ENCODE measurements around the gene GRIFIN.

GRIFIN gene, protein sequence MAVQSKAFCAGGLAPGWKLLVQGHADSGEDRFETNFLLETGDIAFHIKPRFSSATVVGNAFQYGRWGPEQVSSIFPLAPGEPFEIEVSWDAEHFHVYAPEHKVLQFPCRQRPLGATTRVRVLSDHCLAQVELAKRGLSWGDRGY

DNA sequence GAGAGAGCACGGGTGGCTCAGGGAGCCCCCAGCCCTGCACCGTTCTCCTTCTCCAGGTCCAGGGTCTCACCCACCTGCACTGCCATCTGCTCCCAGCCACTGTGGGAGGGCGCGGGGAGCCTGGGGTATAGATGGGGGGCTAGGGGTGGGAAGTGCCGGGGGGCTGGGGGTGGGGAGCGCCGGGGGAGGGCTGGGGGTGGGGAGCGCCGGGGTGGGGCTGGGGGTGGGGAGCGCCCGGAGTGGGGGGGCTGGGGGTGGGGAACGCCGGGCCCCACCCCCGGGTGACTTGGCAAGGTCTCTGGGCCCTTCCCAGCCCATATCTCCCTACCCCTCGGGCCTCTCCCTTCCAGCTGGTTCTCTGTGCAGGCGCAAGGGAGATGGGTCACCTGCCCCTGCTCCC, at the start of gene GRIFIN:
Gene GRIFIN (minus strand): TSS at position 101 of the 400 bp plus-strand sequence. CDS start 15 bp downstream, at position 86.
- DNase-seq, result no peak

DNA sequence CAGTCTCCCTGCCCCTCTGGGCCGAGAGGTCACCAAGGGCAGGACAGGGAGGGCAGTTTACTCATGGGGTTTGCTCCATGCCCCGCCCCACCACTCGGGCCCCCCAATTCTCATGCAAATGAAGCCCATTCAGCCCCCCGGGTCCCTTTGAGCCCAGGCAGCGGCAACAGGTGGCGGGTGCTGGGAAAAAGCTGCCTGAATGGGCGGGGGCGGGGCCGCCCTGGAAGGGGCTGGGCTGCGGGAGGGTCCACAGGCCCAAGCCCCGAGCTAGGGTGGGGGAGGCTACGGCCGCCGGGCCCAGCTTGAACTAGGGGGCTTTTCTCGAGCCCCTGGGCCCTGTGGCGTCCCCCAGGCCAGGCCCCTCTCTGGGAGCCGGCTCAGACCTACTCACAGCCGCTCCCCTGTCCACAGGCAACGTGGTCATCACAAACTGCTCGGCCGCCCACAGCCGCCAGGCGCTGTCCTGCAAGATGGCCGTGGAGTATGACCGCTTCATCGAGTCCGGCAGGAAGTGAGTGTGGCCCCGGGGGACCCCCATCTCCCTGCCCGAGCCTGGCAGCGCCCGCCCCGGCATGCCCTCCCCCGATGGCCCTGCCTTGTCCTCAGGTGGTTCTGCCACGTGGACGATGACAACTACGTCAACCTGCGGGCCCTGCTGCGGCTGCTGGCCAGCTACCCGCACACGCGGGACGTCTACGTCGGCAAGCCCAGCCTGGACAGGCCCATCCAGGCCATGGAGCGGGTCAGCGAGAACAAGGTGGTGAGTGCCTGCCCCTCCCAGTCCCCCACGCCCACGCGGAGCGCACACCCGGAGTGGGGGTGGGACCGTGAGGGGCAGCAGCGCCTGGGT, 48.8 kb upstream of the GRIFIN start:
- DNase-seq, result no peak

DNA sequence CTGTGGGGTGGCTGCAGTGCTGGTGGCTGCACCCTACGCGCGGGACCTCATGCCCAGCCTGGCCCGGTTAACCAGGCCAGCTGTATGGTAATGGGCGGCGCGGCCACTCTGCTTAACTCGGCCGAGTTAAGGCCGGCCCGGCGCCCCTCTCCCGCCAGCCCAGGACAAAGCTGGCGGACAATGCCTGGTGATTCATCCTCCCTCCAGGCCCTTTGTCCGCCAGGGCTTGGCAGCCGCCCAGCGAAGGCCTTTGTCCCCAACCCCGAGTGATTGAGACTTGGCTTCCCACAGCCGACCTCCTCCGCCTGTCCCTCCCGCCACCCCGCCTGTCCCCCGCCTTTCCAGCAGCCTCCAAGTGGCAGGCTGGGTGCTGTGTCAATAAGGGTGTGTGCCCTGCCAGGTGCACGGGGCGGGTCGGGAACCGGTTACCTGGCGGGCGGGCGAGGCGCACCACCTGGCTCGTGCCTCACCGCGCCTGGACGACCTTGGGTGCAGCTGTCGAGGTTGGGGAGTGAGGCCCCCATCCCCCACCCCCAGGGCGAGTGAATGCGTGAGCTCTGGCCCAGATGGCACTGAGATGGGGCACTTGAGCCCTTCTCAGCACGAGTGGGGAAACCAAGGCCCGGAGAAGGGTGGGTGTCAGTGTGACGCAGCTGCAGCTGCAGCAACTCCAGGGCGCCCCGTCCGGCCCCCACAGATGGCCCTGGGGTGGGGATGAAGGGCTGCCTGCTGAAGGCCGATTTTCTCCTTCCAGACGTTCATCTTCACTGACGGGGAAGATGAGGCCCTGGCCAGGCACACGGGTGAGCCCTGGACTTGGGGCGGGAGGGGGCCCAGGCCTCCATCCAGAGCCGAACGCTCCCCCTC, 48.0 kb upstream of the GRIFIN start:
- no peak for DNase-seq

DNA sequence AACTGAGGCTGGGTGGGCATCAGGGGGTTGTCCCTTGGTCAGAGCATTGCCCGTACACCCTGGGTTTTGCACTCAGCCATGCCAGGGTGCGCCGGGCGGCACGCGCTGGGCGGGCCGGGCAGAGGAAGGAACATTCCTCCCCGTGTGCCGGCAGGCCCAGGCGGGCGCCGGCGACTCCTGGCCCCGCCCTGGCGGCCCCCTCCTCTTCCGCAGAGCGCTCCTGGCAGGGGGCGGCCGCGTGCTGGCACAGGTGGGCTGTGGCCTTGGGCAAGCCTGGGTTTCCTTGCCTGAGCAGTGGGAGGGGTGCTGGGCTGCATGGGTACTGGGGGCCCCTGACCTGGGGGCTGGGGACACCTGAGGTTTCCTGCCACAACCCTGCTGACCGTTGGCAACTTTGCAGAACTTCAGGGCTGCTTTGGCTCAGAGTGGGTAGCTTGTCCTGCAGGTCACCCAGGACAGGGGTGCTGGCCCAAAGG, 47.3 kb upstream of the GRIFIN start:
- DNase-seq, result no peak

DNA sequence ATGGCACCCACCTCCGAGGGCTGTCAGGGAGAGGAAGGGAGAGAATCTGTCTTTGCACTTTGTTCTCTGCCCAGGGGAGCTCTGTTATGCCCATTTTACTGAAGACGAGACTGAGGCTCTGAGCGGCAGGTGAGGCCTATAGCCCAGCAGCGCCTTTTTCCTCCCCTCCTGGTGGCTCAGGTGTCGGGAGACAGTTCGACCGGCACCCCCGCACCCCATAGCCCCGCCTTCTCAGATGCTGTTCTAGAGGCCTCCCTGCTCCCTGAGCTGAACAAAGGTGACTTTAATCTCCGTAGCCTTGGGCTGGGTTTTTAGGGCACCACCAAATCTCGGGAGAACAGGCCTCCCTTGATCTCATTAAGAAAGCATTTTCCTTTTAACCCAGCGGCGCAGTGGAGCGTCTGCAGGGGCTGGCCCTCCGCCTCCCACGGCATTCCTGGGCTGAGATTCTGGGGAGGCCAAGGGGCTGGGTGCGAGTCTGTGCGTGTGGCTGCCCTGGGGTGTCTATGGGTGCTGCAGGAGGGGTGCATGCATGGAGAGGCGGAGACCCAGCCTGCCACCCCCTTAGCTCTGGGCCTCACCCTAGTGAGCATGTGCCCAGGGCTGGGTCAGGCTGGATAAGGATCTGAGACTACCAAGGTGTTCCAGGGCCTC, 46.7 kb upstream of the GRIFIN start:
- peak; percentile 60 for DNase-seq

DNA sequence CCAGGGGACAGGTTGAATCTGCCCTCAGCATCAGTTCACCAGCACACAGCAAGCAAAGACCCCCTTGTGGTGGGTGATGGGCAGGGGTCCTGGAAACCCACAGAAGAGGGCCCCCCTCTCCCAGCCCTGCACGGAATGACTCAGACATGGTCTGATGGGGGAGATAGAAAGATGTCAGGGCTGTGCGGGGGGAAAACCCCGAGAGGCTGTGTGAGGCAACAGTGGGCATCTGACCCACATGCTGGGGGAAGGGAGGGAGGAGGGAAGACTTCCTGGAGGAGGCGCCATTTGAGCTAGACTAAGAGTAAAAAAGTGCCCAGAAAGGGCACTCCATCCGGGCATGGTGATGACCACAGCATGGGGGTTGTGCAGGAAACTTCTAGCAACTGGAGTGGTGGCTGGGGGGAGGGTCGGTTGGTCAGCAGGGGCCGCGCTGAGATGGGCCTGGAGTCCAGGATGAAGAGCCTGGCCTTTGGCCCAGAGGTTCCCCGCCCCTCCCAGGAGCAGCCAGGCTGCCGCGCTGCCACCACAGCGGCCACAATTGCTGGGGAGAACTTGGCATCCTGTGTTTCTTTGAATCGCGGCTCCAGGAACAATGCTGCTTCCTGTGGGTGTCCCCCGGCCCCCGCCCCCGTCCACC, 45.9 kb upstream of the GRIFIN start:
- peak; percentile 85 for DNase-seq

DNA sequence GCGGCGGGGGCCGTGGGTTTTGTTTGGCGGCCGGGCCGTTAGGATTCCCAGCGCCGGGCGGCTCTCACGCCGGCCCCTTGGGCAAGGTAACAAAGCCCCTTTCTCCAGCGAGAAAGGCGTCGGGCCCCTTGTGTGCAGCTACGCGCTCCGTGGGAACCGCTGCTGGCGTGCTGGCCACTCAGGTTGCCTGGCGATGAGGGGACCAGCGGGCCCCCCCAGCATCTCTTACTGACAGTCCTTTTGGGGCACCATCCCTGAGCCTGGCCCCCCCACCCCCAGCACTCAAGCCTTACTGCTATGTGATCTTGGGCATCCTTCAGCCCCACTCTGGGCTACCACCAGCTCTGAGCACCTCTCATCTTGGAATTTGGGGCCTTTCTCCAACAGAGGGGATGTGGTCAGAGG, 45.1 kb upstream of the GRIFIN start:
- peak; percentile 37 for DNase-seq

DNA sequence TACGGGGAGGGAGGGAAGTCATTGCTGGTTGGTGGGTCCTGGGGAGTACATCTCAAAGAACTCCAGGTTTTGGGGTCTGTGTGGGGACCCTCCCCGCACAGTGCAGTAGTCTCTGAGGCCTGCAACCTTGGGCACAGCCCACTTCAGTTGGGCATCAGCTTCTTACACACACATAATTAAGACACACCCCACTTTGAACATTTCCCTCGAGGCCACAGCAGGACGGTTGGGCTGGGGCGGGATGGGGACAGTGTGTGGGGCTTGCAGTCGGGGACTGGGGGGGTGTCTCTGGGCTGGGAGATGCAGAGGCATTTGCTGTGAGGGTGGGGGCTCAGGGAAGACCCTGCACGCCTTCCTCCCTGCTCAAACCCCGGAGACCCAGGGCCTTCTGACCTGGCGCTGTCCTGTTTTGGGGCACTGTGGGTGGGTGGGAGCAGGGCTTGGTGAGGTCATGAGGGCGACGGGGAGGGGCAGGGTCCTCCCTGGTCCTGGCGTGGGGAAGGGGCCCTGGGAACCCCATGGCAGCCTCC, 44.6 kb upstream of the GRIFIN start:
- no peak for DNase-seq

DNA sequence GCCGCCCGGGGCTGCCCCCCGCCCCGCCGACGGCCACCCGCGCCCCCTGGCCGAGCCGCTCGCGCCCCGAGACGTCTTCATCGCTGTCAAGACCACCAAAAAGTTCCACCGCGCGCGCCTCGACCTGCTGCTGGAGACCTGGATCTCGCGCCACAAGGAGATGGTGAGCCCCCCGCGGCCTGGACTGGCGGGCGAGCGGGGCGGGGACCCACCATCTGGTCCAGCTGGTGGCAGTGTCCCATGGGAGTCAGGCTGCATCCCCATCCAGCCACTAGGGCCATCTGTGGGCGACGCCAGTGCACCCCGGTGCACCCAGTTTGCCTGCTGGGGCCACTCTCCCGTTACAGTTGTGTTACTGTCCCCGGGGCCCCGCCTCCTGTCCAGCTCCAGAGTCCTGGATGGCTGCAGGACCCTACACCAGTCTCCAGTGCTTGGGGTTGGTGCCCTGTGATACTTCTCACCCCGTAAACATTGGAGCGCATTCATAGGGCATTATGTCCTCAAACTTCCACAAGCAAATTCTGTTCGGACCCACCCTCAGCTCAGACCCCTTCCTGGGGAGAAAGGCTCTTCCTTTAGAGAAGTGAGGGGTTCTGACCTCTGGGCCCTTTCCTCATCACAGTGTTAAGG, 44.0 kb upstream of the GRIFIN start:
- peak; percentile 56 for DNase-seq

DNA sequence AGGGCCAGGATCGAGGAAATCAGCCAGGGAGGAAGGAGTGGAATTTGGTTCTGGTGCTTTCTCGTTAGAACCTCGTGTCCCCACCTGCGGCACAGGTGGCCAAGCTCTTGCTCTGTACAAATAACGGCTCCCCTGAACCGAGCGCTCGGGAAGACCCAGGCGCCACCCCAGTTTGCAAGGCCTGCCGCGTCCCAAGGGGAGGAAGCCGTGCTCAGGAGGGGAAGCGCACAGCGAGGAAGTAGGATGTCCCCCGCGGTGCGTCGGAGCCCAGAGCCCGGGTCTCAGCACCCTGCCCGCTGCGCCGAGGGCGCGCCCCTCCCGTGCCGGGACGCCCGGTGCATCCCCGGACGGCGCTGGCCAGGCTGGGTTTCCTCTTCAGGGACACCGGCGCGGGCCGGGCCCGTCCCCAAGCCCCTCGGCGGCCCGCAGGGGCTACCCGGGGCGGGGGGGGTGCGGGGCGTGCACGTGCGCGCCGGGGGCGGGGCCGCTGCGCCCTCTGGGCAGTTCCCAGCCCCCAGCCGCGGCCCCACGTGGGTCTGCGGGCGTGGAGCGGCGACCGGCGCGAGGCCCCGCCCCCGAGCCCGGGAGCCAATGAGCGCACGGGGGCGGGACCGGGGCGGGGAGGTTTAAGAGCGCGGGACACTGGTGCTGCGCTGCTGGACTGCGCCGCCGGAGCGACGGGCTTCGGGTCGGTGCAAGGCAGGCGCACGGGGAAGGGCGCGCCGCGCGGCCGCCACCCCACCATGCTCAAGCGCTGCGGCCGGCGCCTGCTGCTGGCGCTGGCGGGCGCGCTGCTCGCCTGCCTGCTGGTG, 43.1 kb upstream of the GRIFIN start, which contains the start of gene LFNG:
Gene LFNG (plus strand): TSS at position 656 of the 812 bp plus-strand sequence. CDS start 88 bp downstream, at position 744.
- DNase-seq, result peak; percentile 91

DNA sequence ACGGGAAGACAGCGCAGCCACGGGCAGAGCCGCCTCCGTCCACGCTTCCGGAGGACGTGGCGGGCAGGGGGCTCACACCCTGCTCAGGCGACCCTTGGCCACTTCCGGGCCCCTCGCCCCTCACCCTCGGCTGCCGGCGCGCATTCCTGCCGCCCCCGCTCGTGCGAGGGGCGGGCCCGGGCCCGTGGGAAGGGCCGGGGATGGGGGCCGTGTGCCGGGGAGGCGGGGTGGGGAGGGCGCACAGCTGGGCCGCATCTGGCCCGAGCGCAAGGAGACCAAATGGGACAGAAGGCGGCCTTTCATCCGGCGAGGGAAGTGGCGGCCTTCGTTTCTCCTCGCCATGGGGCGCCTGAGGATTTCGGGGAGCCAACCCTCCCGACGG, 42.5 kb upstream of the GRIFIN start:
- no peak for DNase-seq

DNA sequence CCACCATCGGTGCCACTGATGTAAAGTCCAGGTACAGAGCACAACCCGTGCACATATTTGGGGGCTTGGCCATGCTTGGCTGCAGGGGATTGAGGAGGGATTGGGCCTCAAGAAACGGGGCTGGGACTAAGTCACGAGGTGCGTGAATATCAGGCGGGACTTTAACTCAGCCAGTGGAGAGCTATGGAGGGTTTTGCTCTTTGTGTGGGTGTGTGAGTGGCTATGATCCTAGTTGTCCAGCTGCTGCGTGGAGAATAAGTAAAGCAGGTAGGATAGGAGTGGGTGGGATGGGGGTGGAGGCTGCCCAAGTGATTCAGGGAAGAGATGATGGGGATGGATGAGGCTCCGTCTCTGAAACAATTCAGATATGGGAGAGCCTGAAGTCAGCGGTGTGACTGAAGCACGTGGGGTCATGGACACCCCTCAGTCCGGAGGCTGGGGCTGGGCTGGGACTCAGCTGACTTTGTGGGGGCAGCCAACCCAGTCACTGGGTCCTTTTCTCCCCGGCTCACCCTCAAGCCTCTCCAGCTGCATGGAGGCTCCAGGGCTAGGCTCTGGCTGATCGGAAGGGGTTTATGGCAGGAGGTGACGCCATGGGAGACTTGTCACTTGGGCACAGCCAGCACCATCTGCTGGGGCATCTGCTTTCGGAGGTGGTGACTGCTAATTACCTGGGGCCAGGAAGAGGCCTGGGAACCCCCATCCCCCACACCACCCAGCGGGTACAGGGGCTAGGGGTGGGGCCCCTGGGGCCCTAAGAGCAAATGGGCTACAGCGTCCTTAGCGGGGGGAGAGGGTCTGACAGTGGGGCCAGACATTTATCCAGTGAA, 41.7 kb upstream of the GRIFIN start:
- no peak for DNase-seq

DNA sequence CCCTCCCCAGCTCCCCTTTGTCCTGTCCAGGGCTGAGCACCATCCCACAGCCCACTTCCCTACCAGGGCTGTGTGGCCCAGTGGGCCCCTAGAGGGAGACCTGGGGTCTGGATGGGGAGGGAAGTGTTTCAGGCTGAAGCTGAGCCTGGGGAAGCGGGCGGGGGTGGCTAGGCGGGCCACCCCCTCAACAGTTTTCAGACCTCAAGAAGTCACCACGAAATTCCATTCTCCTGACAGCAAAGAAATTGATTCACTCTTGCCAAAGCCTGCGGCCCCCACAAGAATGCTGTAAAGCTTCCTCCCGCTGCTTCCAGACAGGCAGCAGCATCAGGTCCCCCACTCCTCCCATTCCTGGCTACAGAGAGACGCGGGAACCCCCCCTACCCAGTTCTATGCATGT, 40.8 kb upstream of the GRIFIN start:
- DNase-seq, result no peak

DNA sequence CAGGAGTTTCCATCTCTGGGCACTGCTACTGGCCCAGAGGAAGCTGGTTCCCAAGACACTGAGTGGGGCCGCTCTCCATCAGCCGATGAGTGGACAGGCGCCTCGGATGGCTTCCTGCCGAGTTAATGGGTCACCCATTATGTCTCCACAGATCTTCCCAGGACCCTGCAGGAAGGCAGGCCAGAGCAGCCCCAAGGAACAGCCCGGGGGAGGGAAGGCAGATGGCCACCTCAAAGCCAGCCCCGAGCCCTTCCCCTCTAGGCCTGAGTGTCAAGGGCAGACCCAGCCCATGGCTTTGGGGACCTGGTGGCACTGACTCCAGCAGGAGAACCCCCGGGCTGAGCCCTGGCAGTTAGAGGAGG, 40.0 kb upstream of the GRIFIN start:
- no peak for DNase-seq

DNA sequence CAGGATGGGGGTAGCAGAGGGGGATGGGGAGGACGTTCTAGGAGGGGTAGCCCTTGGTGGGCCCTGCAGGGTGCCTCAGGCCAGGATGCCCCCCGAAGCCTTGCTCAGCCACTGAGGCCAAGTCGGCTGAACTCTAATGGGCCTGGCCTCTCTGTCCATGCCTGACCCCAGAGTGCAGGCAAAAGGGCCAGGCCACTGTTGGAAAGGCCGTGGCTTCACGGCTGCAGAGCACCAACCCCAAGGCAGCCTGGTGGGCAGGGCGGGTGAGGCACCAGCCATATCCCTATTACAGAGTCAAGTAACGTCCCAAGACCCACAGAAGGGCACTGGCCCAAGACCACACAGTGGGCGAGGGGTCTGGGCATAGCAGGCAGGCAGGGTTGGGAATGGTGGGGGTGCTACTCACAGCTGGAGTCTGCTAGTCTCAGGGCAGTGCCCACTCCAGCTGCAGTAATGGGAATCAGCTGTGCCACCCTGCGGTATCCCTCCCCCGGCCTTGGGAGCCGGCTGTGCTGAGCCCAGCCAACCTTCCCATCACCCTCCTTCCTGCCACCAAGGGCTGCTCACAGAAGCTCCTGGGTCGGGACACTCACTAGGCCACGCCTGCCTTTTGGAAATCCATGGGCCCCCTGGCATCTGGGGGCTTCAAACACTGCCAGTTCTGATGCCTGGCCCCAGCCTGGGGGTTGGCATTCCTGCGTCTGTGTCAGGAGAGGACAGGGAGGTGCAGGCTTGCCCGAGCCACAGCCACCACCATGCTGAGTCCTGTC, 39.4 kb upstream of the GRIFIN start:
- DNase-seq, result no peak

DNA sequence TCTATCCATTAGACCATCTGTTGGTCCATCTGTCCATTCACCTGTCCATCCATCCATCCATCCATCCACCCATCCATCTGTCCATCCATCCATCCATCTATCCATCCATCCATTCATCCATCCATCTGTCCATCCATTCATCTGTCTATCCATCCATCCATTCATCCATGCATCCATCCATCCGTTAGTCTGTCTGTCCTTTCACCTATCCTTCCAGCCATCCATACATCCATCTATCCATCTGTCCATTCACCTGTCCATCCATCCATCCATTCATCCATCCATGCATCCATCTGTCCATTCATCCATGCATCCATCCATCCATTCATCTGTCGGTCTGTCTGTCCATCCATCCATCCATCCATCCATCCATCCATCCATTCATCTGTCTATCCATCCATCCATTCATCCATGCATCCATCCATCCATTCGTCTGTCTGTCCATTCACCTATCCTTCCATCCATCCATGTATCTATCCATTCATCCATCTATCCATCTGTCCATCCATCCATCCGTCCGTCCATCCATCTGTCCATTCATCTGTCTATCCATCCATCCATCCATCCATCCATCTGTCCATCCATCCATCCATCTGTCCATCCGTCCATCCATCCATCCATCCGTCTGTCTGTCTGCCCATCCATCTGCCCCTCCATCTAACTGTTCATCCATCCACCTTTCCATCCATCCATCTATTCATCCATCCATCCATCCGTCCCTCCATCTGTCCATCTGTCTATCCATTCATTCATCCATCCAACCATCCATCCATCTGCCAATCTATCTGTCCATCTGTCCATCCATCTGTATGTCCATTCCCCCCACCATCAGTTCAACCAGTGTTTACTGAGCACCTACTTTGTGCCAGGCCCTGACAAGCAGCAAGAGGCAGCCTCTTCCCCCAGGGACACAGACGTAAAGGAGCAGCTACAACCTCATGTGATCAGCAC, 38.5 kb upstream of the GRIFIN start:
- no peak for DNase-seq

DNA sequence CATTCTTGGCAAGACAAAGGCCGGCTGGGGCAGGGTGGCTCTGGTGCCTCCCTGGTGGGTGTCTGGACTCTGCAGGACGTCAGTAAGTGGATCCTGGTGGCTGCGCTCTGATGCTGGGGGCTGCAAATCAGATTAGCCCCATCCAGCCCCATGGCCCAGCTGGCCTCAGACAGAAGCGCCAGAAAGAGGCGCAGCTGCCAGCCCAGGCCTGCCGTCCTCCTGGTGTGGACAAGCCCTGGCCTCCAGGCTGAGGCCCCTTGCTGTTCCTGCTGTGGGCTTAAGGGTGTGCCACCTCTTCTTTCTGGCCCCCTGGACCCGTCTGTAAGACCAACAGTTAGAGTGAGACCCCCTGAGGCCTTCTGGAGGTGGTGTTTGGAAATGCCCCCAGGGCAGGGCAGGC, 37.5 kb upstream of the GRIFIN start:
- no peak for DNase-seq

DNA sequence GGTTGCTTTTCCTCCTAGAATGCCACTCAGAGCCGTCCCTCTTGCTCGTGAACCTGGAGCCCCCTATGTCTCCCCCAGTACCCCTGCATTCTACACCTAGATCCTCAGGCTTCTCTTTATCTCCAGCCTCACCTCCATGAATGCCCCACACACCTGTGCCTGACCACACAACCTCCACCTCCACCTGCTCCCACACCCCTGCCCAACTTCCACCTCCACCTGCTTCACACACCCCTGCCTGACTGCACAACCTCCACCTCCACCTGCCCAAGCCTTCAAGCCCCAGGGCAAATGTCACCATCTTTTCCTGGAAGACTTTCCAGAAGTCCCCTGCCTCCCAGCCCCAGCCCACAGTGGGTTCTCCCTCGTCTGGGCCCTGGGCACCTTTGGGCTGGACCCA, 36.5 kb upstream of the GRIFIN start:
- DNase-seq, result no peak

All from stimulated activated CD4-positive, alpha-beta T cell treated with anti-CD3 and anti-CD28 coated beads, Interleukin-15, amount 100 ng/mL, for 24 hours (primary cell).